H9 (cell line): Measurements from ENCODE around the gene ST6GALNAC6. TPM values are rescaled to one million over a fixed set of nuclear protein-coding genes. Genes with fewer than 3 reads are reported as not detected.

Experiments used
- DNase-seq: peaks from one replicate; pipeline ENCODE4 v3.0.0-alpha.2; 2017
- H2AFZ ChIP-seq: one replicate; pipeline ENCODE4 v1.6.1; 2013; ENCODE audit warnings: mild to moderate bottlenecking, low read length, control low read depth, moderate library complexity
- H2AK5ac ChIP-seq: 2 replicates; pipeline ENCODE4 v1.6.1; 2013; ENCODE audit warnings: low read length, control low read depth, mixed read lengths; ENCODE audit not compliant: insufficient read length
- H2BK120ac ChIP-seq: one replicate; pipeline ENCODE4 v1.6.1; 2013; ENCODE audit warnings: low read depth, mild to moderate bottlenecking, low read length, control low read depth, inconsistent platforms; ENCODE audit not compliant: poor library complexity, severe bottlenecking
- H2BK12ac ChIP-seq: 2 replicates; pipeline ENCODE4 v1.6.1; 2013; ENCODE audit warnings: low read length, control low read depth, mixed read lengths, low read depth; ENCODE audit not compliant: insufficient read length
- H2BK15ac ChIP-seq: 2 replicates; pipeline ENCODE4 v1.6.1; 2013; ENCODE audit warnings: low read depth, low read length, control low read depth
- H2BK20ac ChIP-seq: one replicate; pipeline ENCODE4 v1.6.1; 2013; ENCODE audit warnings: low read depth, mild to moderate bottlenecking, low read length, control low read depth, inconsistent platforms; ENCODE audit not compliant: poor library complexity, severe bottlenecking
- H2BK5ac ChIP-seq: 2 replicates; pipeline ENCODE4 v1.6.1; 2013; ENCODE audit warnings: low read length, control low read depth, mixed read lengths; ENCODE audit not compliant: insufficient read length
- H3K14ac ChIP-seq: 2 replicates; pipeline ENCODE4 v1.6.1; 2013; ENCODE audit warnings: low read length, control low read depth; ENCODE audit not compliant: insufficient read depth
- H3K18ac ChIP-seq: 2 replicates; pipeline ENCODE4 v1.6.1; 2013; ENCODE audit warnings: low read depth, mild to moderate bottlenecking, mixed read lengths, low read length, control low read depth; ENCODE audit not compliant: insufficient read length
- H3K23ac ChIP-seq: 2 replicates; pipeline ENCODE4 v1.6.1; 2013; ENCODE audit warnings: low read length, control low read depth, mixed read lengths, low read depth; ENCODE audit not compliant: insufficient read length
- H3K23me2 ChIP-seq: 2 replicates; pipeline ENCODE4 v1.6.1; 2013; ENCODE audit warnings: low read depth, mild to moderate bottlenecking, mixed read lengths, low read length, control low read depth; ENCODE audit not compliant: insufficient read length, poor library complexity, severe bottlenecking
- H3K27ac ChIP-seq: 2 replicates; pipeline ENCODE4 v1.5.1; 2013; ENCODE audit warnings: low read length, control low read depth, mixed read lengths, low read depth; ENCODE audit not compliant: insufficient read length
- H3K27me3 ChIP-seq: 2 replicates; pipeline ENCODE4 v1.6.1; 2013; ENCODE audit warnings: low read length, control low read depth, inconsistent platforms; ENCODE audit not compliant: insufficient read depth
- H3K4ac ChIP-seq: 2 replicates; pipeline ENCODE4 v1.6.1; 2013; ENCODE audit warnings: low read depth, mild to moderate bottlenecking, control low read depth, inconsistent platforms, low read length, moderate library complexity
- H3K4me1 ChIP-seq: 2 replicates; pipeline ENCODE4 v1.6.1; 2013; ENCODE audit warnings: low read length, control low read depth, inconsistent platforms; ENCODE audit not compliant: insufficient read depth
- H3K4me2 ChIP-seq: 2 replicates; pipeline ENCODE4 v1.6.1; 2013; ENCODE audit warnings: low read length, control low read depth, mixed read lengths; ENCODE audit not compliant: insufficient read length, insufficient read depth
- H3K56ac ChIP-seq: 2 replicates; pipeline ENCODE4 v1.6.1; 2013; ENCODE audit warnings: low read depth, mild to moderate bottlenecking, mixed read lengths, low read length, control low read depth; ENCODE audit not compliant: insufficient read length
- H3K79me1 ChIP-seq: 2 replicates; pipeline ENCODE4 v1.6.1; 2013; ENCODE audit warnings: low read depth, mild to moderate bottlenecking, moderate library complexity, low read length, control low read depth, inconsistent platforms; ENCODE audit not compliant: insufficient read depth, poor library complexity, severe bottlenecking
- H3K79me2 ChIP-seq: 2 replicates; pipeline ENCODE4 v1.6.1; 2013; ENCODE audit warnings: low read length, control low read depth, inconsistent platforms; ENCODE audit not compliant: insufficient read depth
- H3K9ac ChIP-seq: 2 replicates; pipeline ENCODE4 v1.6.1; 2013; ENCODE audit warnings: low read length, control low read depth, mixed read lengths; ENCODE audit not compliant: insufficient read length; ENCODE audit errors: extremely low read depth
- H3K9me3 ChIP-seq: one replicate; pipeline ENCODE4 v1.6.1; 2013; ENCODE audit warnings: low read depth, low read length, inconsistent platforms; ENCODE audit not compliant: control insufficient read depth
- H3T11ph ChIP-seq: one replicate; pipeline ENCODE4 v1.6.1; 2013; ENCODE audit warnings: mild to moderate bottlenecking, low read length, control low read depth, inconsistent platforms
- H4K20me1 ChIP-seq: one replicate; pipeline ENCODE4 v1.6.1; 2013; ENCODE audit not compliant: control insufficient read depth, insufficient read length, insufficient read depth
- H4K5ac ChIP-seq: 2 replicates; pipeline ENCODE4 v1.6.1; 2013; ENCODE audit warnings: low read depth, mild to moderate bottlenecking, mixed read lengths, low read length, control low read depth; ENCODE audit not compliant: insufficient read length
- H4K8ac ChIP-seq: replicated peaks from 2 replicates; pipeline ENCODE4 v1.6.1; 2013; ENCODE audit warnings: low read length, control low read depth, mixed read lengths, low read depth; ENCODE audit not compliant: insufficient read length
- H4K91ac ChIP-seq: 2 replicates; pipeline ENCODE4 v1.6.1; 2013; ENCODE audit warnings: low read depth, mild to moderate bottlenecking, moderate library complexity, mixed read lengths, low read length, control low read depth; ENCODE audit not compliant: insufficient read length
- H3K27ac Mint-ChIP-seq, 3 experiments: 2 replicates in 2 of 3; 3 replicates in 1 of 3; pipeline ENCODE4 v1.8.0; 2020 to 2021; ENCODE audit warnings: mixed read lengths in 3 of 3, mild to moderate bottlenecking in 1 of 3, moderate library complexity in 1 of 3
- H3K27me3 Mint-ChIP-seq: 2 replicates; pipeline ENCODE4 v1.8.0; 2021; ENCODE audit warnings: low read depth, mild to moderate bottlenecking, moderate library complexity, mixed read lengths
- H3K36me3 Mint-ChIP-seq, 3 experiments: 2 replicates in 2 of 3; 3 replicates in 1 of 3; pipeline ENCODE4 v1.8.0; 2020 to 2021; ENCODE audit warnings: low read depth in 3 of 3, mixed read lengths in 3 of 3; ENCODE audit not compliant: insufficient read depth in 1 of 3
- H3K4me1 Mint-ChIP-seq, 2 experiments: 2 replicates each; pipeline ENCODE4 v1.8.0; 2020; ENCODE audit warnings: mixed read lengths in 2 of 2
- H3K4me3 Mint-ChIP-seq, 2 experiments: 2 replicates in 1 of 2; 3 replicates in 1 of 2; pipeline ENCODE4 v1.8.0; 2020 to 2021; ENCODE audit warnings: mild to moderate bottlenecking in 2 of 2, mixed read lengths in 2 of 2, moderate library complexity in 1 of 2
- H3K9me3 Mint-ChIP-seq, 2 experiments: 2 replicates in 1 of 2; 3 replicates in 1 of 2; pipeline ENCODE4 v1.8.0; 2020; ENCODE audit warnings: mild to moderate bottlenecking in 2 of 2, mixed read lengths in 2 of 2, moderate library complexity in 1 of 2
- CTCF ChIP-seq: fragments of 200-600 bp; sonication (generic); conservative IDR thresholded peaks from 3 replicates; pipeline ENCODE4 v1.8.0; 2021; ENCODE audit warnings: antibody characterized with exemption, mild to moderate bottlenecking
- WGBS: extraction: QIAGEN DNeasy Blood & Tissue Kit; methylation state at CpG from one replicate; pipeline ENCODE4 v1.1.7; 2013; ENCODE audit warnings: missing lambda C conversion rate, low lambda C conversion rate, mixed read lengths; ENCODE audit not compliant: insufficient read length; ENCODE audit errors: extremely low coverage; 5-methylcytosine and 5-hydroxymethylcytosine counted together
- total RNA-seq: library from RNA; stranded (reverse); gene quantifications from 2 replicates; pipeline ENCODE4 v1.2.1, GENCODE V29; 2021

Gene ST6GALNAC6
- total RNA-seq, 1 experiment from 2014 or later = 29.8 TPM

- no peak overlapping the region for H4K8ac ChIP-seq
- no peak overlapping the region for H4K5ac ChIP-seq
- no peak overlapping the region for H3K27ac ChIP-seq
- H3K4me1 Mint-ChIP-seq = peaks cover 2 to 9% of the 10 kb centered on the region in 2 experiments; a peak in 2 of 4 replicates
- WGBS = no CpG with 5 or more reads among the region's 11 CpGs
- H3K4me3 Mint-ChIP-seq = no peak overlapping the region
- no peaks in the 10 kb centered on the region for H3K79me1 ChIP-seq
- H3K27me3 Mint-ChIP-seq = no peaks in the 10 kb centered on the region; the same call in 1 of the 2 replicates
- no peak overlapping the region for H2BK12ac ChIP-seq
- H3K9me3 ChIP-seq = no peaks in the 10 kb centered on the region
- no peak overlapping the region for H2AK5ac ChIP-seq
- peaks cover 3% of the 10 kb centered on the region for H3K23me2 ChIP-seq
- no peak overlapping the region for H3K4ac ChIP-seq
- no peak overlapping the region for H3K23ac ChIP-seq
- no peak overlapping the region for H3K9ac ChIP-seq
- H3K27ac Mint-ChIP-seq = no peak overlapping the region
- H3K14ac ChIP-seq = no peak overlapping the region
- no peak overlapping the region for H2BK15ac ChIP-seq
- no peak overlapping the region for H3K56ac ChIP-seq
- DNase-seq = no peak
- H3K4me2 ChIP-seq = no peak overlapping the region
- no peak overlapping the region for H2BK5ac ChIP-seq
- H2BK20ac ChIP-seq = no peak overlapping the region
- no peaks in the 10 kb centered on the region for H3K36me3 Mint-ChIP-seq
- no peak overlapping the region for H3K18ac ChIP-seq
- no peaks in the 10 kb centered on the region for H3K9me3 Mint-ChIP-seq
- no peak for TF ChIP-seq CTCF
- H3T11ph ChIP-seq = no peak overlapping the region
- no peaks in the 10 kb centered on the region for H3K27me3 ChIP-seq
- no peak overlapping the region for H2BK120ac ChIP-seq
- H3K79me2 ChIP-seq = no peaks in the 10 kb centered on the region
- H4K20me1 ChIP-seq = no peaks in the 10 kb centered on the region
- H4K91ac ChIP-seq = no peak overlapping the region
- H2AFZ ChIP-seq = no peak overlapping the region
- no peaks in the 10 kb centered on the region for H3K4me1 ChIP-seq
Measured at GRCh38 chr9:127854960-127855359, 44.4 kb downstream of the ST6GALNAC6 start.
